Kidney epithelial cell (primary cell): ENCODE results near the gene AIG1. TPM values are rescaled to one million over a fixed set of nuclear protein-coding genes. Genes with fewer than 3 reads are reported as not detected.

Experiments
- DNase-seq: peaks from one replicate; pipeline ENCODE4 v3.0.0-alpha.2; 2010; ENCODE audit warnings: low read depth
- H3K27me3 ChIP-seq: 2 replicates; pipeline ENCODE4 v1.6.0; 2011; ENCODE audit warnings: low read length; ENCODE audit not compliant: control insufficient read depth, insufficient read depth
- H3K36me3 ChIP-seq: 2 replicates; pipeline ENCODE4 v1.5.1; 2011; ENCODE audit warnings: low read length; ENCODE audit not compliant: control insufficient read depth, insufficient read depth
- H3K4me3 ChIP-seq: 2 replicates; pipeline ENCODE4 v1.5.1; 2011; ENCODE audit warnings: low read depth, mild to moderate bottlenecking, control low read depth, low read length
- CTCF ChIP-seq: IDR thresholded peaks from 2 replicates; pipeline ENCODE4 v1.5.1; 2011; ENCODE audit warnings: mild to moderate bottlenecking, moderate library complexity, low read length, control low read depth, inconsistent platforms; ENCODE audit not compliant: insufficient read depth, poor library complexity, severe bottlenecking
- total RNA-seq: library from RNA; depleted of rRNA; stranded (reverse); fragments of >200 nt; gene quantifications from 2 replicates; pipeline ENCODE4 v1.2.3, GENCODE V29; 2015

Gene AIG1
- total RNA-seq, 1 donor from 2014 or later: 62.5 TPM

- Histone ChIP-seq H3K27me3 (no peaks in the 10 kb centered on the region), H3K4me3 (no peak overlapping the region), H3K36me3 (no peaks in the 10 kb centered on the region)
- no peak for TF ChIP-seq CTCF
- no peak for DNase-seq
Measured at GRCh38 chr6:143260857-143261256, 200.2 kb downstream of the AIG1 start.

GRCh38 chr6:143261899-143262436 lies 201.3 kb downstream of the AIG1 start:
- no peaks in the 10 kb centered on the region for H3K36me3 ChIP-seq
- no peaks in the 10 kb centered on the region for H3K27me3 ChIP-seq
- no peak for TF ChIP-seq CTCF
- DNase-seq: no peak
- H3K4me3 ChIP-seq: no peak overlapping the region

- H3K4me3 ChIP-seq: no peak overlapping the region
- no peak for DNase-seq
- no peaks in the 10 kb centered on the region for H3K27me3 ChIP-seq
- H3K36me3 ChIP-seq: no peaks in the 10 kb centered on the region
- TF ChIP-seq CTCF: no peak
Measured at GRCh38 chr6:143262859-143263258, 202.2 kb downstream of the AIG1 start.

GRCh38 chr6:143264379-143264778 lies 203.7 kb downstream of the AIG1 start:
- DNase-seq: no peak
- Histone ChIP-seq H3K27me3 (no peaks in the 10 kb centered on the region), H3K4me3 (no peak overlapping the region), H3K36me3 (no peaks in the 10 kb centered on the region)
- no peak for TF ChIP-seq CTCF

GRCh38 chr6:143264986-143265764 lies 204.5 kb downstream of the AIG1 start:
- TF ChIP-seq CTCF: no peak
- Histone ChIP-seq H3K4me3 (no peak overlapping the region), H3K36me3 (no peaks in the 10 kb centered on the region), H3K27me3 (no peaks in the 10 kb centered on the region)
- no peak for DNase-seq

- Histone ChIP-seq H3K27me3 (no peaks in the 10 kb centered on the region), H3K4me3 (no peak overlapping the region), H3K36me3 (no peaks in the 10 kb centered on the region)
- DNase-seq: no peak
- no peak for TF ChIP-seq CTCF
Measured at GRCh38 chr6:143267760-143268159, 207.1 kb downstream of the AIG1 start.
